ENCODE results near the gene ATF6. TPM values are rescaled to one million over a fixed set of nuclear protein-coding genes. Genes with fewer than 3 reads are reported as not detected.

ATF6 gene
- total RNA-seq, 3 donors from 2014 or later, result 31.0 to 56.1 (median 34.1) TPM

DNA sequence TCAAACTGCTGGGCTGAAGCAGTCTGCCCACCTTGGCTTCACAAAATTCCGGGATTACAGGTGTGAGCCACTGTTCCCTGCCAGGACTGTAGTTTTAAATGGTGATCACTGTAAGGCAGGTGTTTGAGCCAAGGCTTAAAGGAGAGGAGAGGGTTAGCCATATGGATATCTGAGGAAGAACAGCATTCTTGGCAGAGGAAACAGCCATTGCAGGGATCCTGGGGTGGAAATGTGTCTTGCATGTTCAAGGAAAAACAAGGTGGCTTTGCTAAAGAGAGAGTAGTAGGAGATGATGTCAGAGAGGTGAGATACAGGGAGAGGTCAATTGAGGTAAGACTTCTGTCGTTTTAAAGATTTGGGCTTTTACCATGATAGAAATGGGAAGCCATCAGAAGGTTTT is 73.5 kb downstream of the ATF6 start:
- H3K36me3 ChIP-seq, result no peaks in the 10 kb centered on the region
- TF ChIP-seq POLR2A (IDR thresholded peaks at IDR 0.05) (no peak), POLR2AphosphoS5 (IDR thresholded peaks at IDR 0.05) (no peak)
- TF ChIP-seq, protein P1, sequence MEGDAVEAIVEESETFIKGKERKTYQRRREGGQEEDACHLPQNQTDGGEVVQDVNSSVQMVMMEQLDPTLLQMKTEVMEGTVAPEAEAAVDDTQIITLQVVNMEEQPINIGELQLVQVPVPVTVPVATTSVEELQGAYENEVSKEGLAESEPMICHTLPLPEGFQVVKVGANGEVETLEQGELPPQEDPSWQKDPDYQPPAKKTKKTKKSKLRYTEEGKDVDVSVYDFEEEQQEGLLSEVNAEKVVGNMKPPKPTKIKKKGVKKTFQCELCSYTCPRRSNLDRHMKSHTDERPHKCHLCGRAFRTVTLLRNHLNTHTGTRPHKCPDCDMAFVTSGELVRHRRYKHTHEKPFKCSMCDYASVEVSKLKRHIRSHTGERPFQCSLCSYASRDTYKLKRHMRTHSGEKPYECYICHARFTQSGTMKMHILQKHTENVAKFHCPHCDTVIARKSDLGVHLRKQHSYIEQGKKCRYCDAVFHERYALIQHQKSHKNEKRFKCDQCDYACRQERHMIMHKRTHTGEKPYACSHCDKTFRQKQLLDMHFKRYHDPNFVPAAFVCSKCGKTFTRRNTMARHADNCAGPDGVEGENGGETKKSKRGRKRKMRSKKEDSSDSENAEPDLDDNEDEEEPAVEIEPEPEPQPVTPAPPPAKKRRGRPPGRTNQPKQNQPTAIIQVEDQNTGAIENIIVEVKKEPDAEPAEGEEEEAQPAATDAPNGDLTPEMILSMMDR (IDR thresholded peaks at IDR 0.05), result no peak
- no peaks in the 10 kb centered on the region for H3K9me3 ChIP-seq
- peak overlapping the region in 1 of 2 donors; percentile 11 for H3K27ac ChIP-seq
- DNase-seq (ENCODE audit: low spot score in 2 of 2), result no peak
- H3K27me3 ChIP-seq, result no peaks in the 10 kb centered on the region
- no peaks in the 10 kb centered on the region for H3K4me1 ChIP-seq
- no peak overlapping the region for H3K4me3 ChIP-seq
- intact Hi-C loops (cut with DNase I; ENCODE audit: low total_unique reads), result no loop called here

DNA sequence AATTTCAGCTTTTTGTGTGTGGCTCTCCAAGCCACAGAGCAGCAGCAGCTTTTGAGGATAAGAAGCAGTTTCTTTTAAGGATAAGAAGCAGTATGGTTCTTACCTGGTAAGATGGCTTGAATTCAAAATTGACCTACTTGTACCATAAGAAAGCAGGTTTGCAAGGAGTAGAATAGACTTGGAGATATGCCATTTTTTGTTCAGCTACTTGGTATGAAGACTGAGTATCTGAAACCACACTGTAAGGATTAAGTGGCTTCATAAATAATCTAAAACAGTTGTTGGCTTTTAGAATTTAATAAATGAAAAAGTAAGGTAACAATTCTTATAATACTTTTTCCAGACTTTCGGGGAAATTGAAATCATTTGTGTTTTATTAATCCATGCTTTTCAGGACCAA is 74.2 kb downstream of the ATF6 start:
- intact Hi-C loops (cut with DNase I; ENCODE audit: low total_unique reads), result no loop called here
- TF ChIP-seq, protein P1 (IDR thresholded peaks at IDR 0.05), result no peak
- TF ChIP-seq POLR2AphosphoS5 (IDR thresholded peaks at IDR 0.05) (no peak), POLR2A (IDR thresholded peaks at IDR 0.05) (no peak)
- Histone ChIP-seq H3K27ac (no peak overlapping the region), H3K27me3 (no peaks in the 10 kb centered on the region), H3K36me3 (no peaks in the 10 kb centered on the region), H3K9me3 (no peaks in the 10 kb centered on the region), H3K4me3 (no peak overlapping the region), H3K4me1 (no peaks in the 10 kb centered on the region)
- DNase-seq (ENCODE audit: low spot score in 2 of 2), result no peak

DNA sequence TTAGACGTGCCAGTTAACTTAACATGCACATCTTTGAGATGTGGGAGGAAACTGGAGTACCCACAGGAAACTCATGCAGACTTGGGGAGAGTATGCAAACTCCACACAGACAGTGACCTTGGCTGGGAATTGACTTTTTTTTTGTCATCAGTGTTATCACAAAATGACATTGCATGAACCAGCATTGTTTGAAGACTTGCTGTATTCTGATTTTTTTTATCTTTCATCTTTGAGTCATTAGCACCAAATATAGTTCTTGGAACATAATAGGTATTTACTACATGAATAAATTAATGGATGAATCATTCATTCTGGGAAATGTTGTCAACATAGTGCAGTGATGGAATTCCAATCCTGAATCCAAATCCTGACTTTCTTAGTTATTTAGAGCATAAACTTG is 77.0 kb downstream of the ATF6 start:
- Histone ChIP-seq H3K27ac (no peak overlapping the region), H3K36me3 (no peaks in the 10 kb centered on the region), H3K4me3 (no peak overlapping the region), H3K27me3 (no peaks in the 10 kb centered on the region), H3K4me1 (no peaks in the 10 kb centered on the region), H3K9me3 (no peaks in the 10 kb centered on the region)
- intact Hi-C loops (cut with DNase I; ENCODE audit: low total_unique reads), result no loop called here
- TF ChIP-seq, protein P1 (IDR thresholded peaks at IDR 0.05), result no peak
- TF ChIP-seq POLR2A (IDR thresholded peaks at IDR 0.05), result no peak
- TF ChIP-seq POLR2AphosphoS5 (IDR thresholded peaks at IDR 0.05), result no peak
- DNase-seq (ENCODE audit: low spot score in 2 of 2), result no peak

DNA sequence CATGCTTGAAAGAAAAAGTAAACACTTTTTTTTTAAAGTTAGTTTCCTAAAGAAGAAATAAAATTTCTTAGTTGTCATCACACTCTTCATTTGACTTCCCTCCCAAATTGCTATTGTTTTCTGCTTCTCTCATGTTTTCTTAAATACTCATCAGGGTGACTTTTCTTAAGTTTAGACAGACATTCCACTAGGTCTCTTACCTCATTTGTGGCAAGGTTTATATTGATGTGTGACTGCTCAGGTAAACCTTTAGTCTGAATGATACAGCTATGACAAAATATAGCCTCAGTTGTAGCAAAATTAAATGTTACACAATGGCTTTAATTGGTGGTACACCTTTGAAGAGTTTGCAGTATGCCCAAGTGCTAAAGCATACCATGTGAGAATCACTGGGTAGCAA is 78.6 kb downstream of the ATF6 start:
- H3K36me3 ChIP-seq, result no peaks in the 10 kb centered on the region
- H3K9me3 ChIP-seq, result no peaks in the 10 kb centered on the region
- no peak overlapping the region for H3K4me3 ChIP-seq
- no peaks in the 10 kb centered on the region for H3K4me1 ChIP-seq
- no peaks in the 10 kb centered on the region for H3K27me3 ChIP-seq
- intact Hi-C loops (cut with DNase I; ENCODE audit: low total_unique reads), result no loop called here
- TF ChIP-seq POLR2AphosphoS5 (IDR thresholded peaks at IDR 0.05) (no peak), POLR2A (IDR thresholded peaks at IDR 0.05) (no peak)
- TF ChIP-seq, protein P1 (IDR thresholded peaks at IDR 0.05), result no peak
- DNase-seq (ENCODE audit: low spot score in 2 of 2), result no peak
- no peak overlapping the region for H3K27ac ChIP-seq

DNA sequence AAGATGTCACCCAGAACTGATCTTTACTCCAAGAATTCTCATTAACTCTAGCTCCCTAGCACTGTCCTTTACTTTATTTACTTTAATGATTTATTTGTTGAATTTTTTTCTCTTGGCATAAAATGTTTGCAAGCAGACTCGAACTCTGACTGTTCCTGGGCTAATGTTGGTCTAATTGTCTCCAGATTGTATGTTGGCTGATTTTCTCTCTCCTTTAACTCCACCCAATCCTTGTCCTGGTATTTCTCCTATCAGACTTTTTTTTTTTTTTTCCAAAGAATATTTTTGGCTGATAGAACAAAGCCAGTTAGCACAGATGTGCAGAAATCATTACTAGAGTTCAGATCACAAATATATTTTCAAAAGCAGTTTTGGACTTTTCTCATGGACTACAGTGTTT is 82.6 kb downstream of the ATF6 start:
- Histone ChIP-seq H3K9me3 (no peaks in the 10 kb centered on the region), H3K4me1 (no peaks in the 10 kb centered on the region), H3K4me3 (no peak overlapping the region), H3K36me3 (no peaks in the 10 kb centered on the region), H3K27ac (no peak overlapping the region), H3K27me3 (no peaks in the 10 kb centered on the region)
- no peak for DNase-seq (ENCODE audit: low spot score in 2 of 2)
- no peak for TF ChIP-seq POLR2A (IDR thresholded peaks at IDR 0.05)
- TF ChIP-seq, protein P1 (IDR thresholded peaks at IDR 0.05), result no peak
- no peak for TF ChIP-seq POLR2AphosphoS5 (IDR thresholded peaks at IDR 0.05)
- intact Hi-C loops (cut with DNase I; ENCODE audit: low total_unique reads), result no loop called here

Measured in breast epithelium (tissue), 4 donors.